ENCODE data around the gene CCNE1. TPM values are rescaled to one million over a fixed set of nuclear protein-coding genes. Genes with fewer than 3 reads are reported as not detected.
"Not testable (repeated sequence)": the region's sequence is repeated elsewhere in the genome, so short reads cannot be mapped to it uniquely, and the experiment has no call there.

Gene CCNE1
- total RNA-seq, 1 donor from 2014 or later: 7.6 TPM

DNA sequence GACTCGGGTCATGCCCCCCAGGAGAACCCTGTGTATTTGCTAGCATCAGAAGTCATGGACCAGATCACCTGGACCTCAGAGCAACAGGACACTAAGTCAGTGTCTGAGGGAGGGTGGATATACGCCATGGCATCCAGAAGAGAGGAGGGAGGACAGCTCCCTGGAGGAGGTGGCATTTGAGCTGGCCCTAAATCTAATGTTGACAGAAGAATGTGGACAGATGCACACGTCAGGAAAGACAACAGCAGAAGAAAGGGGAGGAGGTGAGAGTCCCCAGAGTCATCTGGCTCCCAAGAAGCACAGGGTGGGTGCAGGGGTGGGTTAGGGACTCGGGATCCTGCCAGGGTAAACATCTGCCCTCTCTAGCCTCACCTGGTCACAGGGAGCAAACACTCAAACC lies 24.5 kb upstream of the CCNE1 start:
- TF ChIP-seq, protein P1, sequence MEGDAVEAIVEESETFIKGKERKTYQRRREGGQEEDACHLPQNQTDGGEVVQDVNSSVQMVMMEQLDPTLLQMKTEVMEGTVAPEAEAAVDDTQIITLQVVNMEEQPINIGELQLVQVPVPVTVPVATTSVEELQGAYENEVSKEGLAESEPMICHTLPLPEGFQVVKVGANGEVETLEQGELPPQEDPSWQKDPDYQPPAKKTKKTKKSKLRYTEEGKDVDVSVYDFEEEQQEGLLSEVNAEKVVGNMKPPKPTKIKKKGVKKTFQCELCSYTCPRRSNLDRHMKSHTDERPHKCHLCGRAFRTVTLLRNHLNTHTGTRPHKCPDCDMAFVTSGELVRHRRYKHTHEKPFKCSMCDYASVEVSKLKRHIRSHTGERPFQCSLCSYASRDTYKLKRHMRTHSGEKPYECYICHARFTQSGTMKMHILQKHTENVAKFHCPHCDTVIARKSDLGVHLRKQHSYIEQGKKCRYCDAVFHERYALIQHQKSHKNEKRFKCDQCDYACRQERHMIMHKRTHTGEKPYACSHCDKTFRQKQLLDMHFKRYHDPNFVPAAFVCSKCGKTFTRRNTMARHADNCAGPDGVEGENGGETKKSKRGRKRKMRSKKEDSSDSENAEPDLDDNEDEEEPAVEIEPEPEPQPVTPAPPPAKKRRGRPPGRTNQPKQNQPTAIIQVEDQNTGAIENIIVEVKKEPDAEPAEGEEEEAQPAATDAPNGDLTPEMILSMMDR (IDR thresholded peaks at IDR 0.05): no peak
- peaks cover 10% of the 10 kb centered on the region for H3K27me3 Mint-ChIP-seq (ENCODE audit: low read depth)
- H3K4me3 Mint-ChIP-seq (ENCODE audit: unreplicated experiment): no peak overlapping the region
- no peak overlapping the region for H3K27ac Mint-ChIP-seq (ENCODE audit: unreplicated experiment)
- no peak for DNase-seq (ENCODE audit: low spot score)
- H3K36me3 Mint-ChIP-seq (ENCODE audit: low read depth): no peaks in the 10 kb centered on the region
- H3K4me1 Mint-ChIP-seq (ENCODE audit: low read depth): no peaks in the 10 kb centered on the region
- H3K9me3 Mint-ChIP-seq (ENCODE audit: low read depth): no peaks in the 10 kb centered on the region

DNA sequence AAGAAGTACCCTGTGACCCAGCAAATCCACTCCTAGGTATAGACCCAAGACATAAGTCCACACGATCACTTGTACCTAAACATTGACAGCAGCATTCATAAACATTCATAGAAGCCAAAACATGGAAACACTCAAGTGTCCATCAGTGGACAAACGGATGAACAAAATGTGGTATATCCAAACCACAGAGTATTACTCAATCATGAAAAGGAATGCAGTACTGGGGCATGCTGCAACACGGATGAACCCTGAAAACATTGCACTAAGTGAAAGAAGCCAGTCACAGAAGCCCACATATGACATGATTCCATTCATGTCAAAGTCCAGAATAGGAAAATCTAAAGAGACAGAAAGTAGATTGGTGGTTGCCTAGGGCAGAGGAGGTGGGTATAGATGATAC lies 22.8 kb upstream of the CCNE1 start:
- DNase-seq (ENCODE audit: low spot score): no peak
- Mint-ChIP-seq H3K27me3 (ENCODE audit: low read depth) (peaks cover 10% of the 10 kb centered on the region), H3K4me1 (ENCODE audit: low read depth) (no peaks in the 10 kb centered on the region), H3K27ac (ENCODE audit: unreplicated experiment) (no peak overlapping the region), H3K4me3 (ENCODE audit: unreplicated experiment) (no peak overlapping the region), H3K36me3 (ENCODE audit: low read depth) (no peaks in the 10 kb centered on the region), H3K9me3 (ENCODE audit: low read depth) (no peaks in the 10 kb centered on the region)
- TF ChIP-seq, protein P1 (IDR thresholded peaks at IDR 0.05): no peak

DNA sequence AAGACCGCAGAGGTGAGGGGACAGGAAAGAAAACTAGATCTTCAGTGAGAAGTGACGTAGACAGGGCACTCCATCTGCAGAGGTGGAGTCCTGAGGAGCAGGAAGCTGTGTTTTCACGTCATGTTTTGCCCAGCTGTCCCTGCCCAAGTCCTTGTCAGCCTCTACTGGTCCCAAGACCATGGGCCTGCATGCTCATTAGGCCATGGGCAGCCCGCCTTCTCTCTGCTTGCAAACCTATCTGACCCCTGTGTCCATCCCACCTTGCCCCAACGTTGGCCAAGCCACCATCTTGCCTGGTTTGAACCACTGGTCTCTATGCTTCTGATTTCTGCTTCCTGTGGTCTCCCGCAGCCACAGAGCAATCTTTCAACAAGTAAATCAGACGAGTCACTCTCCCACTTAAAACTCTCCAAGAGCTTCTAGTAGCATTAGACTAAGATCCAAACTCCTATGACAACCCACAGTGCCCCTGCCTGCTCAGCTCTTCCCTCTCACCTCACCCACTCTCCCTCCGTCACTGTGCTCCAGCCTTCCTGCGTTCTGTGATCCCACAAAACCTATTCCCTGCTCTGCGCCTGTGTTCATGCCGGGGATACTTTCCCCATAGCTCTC lies 18.6 kb upstream of the CCNE1 start:
- Mint-ChIP-seq H3K4me1 (ENCODE audit: low read depth) (no peaks in the 10 kb centered on the region), H3K27ac (ENCODE audit: unreplicated experiment) (no peak overlapping the region), H3K27me3 (ENCODE audit: low read depth) (peaks cover 16% of the 10 kb centered on the region), H3K36me3 (ENCODE audit: low read depth) (no peaks in the 10 kb centered on the region), H3K4me3 (ENCODE audit: unreplicated experiment) (no peak overlapping the region), H3K9me3 (ENCODE audit: low read depth) (no peaks in the 10 kb centered on the region)
- TF ChIP-seq, protein P1 (IDR thresholded peaks at IDR 0.05): no peak
- DNase-seq (ENCODE audit: low spot score): peak; percentile 56

DNA sequence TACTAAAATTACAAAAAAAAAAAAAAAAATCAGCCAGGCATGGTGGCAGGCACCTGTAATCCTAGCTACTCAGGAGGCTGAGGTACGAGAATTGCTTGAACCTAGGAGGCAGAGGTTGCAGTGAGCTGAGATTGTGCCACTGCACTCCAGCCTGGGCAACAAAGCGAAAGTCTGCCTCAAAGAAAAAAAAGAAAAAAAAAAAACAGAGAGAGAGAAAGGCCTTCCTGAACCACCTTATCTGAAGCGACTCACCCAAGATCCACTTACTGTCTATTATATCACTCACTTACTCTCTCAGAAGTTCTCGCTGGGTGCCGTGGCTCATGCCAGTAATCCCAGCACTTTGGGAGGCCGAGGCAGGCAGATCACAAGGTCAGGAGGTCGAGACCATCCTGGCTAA lies 17.3 kb upstream of the CCNE1 start:
- peak; percentile 17 for DNase-seq (ENCODE audit: low spot score)
- H3K27ac Mint-ChIP-seq (ENCODE audit: unreplicated experiment); H3K36me3 Mint-ChIP-seq (ENCODE audit: low read depth); H3K4me1 Mint-ChIP-seq (ENCODE audit: low read depth); H3K4me3 Mint-ChIP-seq (ENCODE audit: unreplicated experiment); H3K9me3 Mint-ChIP-seq (ENCODE audit: low read depth): not testable (repeated sequence)
- peaks cover 12% of the 10 kb centered on the region for H3K27me3 Mint-ChIP-seq (ENCODE audit: low read depth)

DNA sequence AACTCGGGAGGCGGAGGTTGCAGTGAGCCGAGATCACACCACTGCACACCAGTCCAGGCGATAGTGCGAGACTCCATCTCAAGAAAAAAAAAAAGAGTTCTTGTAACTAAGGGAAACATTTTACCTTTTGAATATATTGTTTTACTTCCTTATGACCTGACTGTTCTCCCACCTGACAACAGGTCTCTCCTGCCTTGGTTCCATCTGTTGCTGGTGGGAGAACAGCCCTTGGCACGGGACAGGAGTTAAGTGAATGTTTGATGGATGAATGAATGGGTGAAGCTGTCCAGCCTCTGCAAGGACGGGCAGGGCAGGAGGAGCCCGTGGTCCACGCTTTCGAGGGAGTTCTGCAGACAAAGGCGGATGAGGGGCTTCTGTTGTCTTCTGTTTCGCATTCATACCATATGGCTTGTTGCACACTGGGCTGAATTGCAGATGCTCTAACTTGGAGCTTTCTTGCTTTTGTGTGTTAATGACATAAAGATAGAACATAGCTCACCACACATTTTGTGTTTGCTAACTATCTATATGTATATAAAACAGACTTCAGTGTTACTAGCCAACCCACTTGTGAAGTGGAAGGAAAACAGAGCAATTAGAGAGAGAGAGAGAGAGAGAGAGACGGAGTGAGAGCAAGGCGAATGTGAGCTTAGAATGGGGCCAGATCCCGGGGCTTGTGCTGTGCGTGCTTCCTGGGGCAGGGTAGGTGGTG lies 16.2 kb upstream of the CCNE1 start:
- TF ChIP-seq, protein P1 (IDR thresholded peaks at IDR 0.05): no peak
- H3K4me1 Mint-ChIP-seq (ENCODE audit: low read depth): peaks cover 6% of the 10 kb centered on the region
- no peaks in the 10 kb centered on the region for H3K9me3 Mint-ChIP-seq (ENCODE audit: low read depth)
- peaks cover 12% of the 10 kb centered on the region for H3K27me3 Mint-ChIP-seq (ENCODE audit: low read depth)
- no peaks in the 10 kb centered on the region for H3K36me3 Mint-ChIP-seq (ENCODE audit: low read depth)
- no peak overlapping the region for H3K27ac Mint-ChIP-seq (ENCODE audit: unreplicated experiment)
- DNase-seq (ENCODE audit: low spot score): peak; percentile 34
- no peak overlapping the region for H3K4me3 Mint-ChIP-seq (ENCODE audit: unreplicated experiment)

DNA sequence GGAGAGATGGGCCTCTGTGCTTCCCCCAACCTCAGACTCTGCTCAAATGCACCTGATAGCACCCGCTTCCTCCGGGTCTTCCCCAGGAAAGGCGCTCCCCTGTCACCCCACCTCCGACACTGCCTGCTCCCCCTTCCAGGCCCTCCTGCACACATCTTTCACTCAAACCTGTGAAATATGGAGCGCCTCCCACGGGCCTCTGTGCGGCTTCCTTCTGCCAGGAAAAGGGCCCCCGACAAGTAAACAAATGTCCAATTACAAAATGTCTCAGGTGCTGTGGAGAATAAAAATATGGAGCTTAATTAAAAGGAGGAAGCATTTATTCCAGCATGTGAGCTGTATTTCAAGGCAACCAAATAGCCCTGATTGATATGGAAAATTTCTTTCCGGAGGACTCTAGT lies 15.6 kb upstream of the CCNE1 start:
- Mint-ChIP-seq H3K4me1 (ENCODE audit: low read depth) (peaks cover 6% of the 10 kb centered on the region), H3K9me3 (ENCODE audit: low read depth) (no peaks in the 10 kb centered on the region), H3K36me3 (ENCODE audit: low read depth) (no peaks in the 10 kb centered on the region), H3K4me3 (ENCODE audit: unreplicated experiment) (no peak overlapping the region), H3K27ac (ENCODE audit: unreplicated experiment) (no peak overlapping the region), H3K27me3 (ENCODE audit: low read depth) (peaks cover 10% of the 10 kb centered on the region)
- TF ChIP-seq, protein P1 (IDR thresholded peaks at IDR 0.05): no peak
- DNase-seq (ENCODE audit: low spot score): peak; percentile 54
